Activated CD4-positive, CD25-positive, alpha-beta regulatory T cell treated with anti-CD3 and anti-CD28 coated beads, Interleukin-2, amount 50 U/mL, for 16 hours (primary cell): ENCODE data around the gene PARD6G.
A peak's percentile ranks its signal among the peaks of the same experiment; 100 is the strongest.

ENCODE experiments used
- DNase-seq: peaks from one replicate; pipeline ENCODE4 v3.0.0-alpha.2; 2020; ENCODE audit warnings: low read depth, low spot score

Gene PARD6G

DNA sequence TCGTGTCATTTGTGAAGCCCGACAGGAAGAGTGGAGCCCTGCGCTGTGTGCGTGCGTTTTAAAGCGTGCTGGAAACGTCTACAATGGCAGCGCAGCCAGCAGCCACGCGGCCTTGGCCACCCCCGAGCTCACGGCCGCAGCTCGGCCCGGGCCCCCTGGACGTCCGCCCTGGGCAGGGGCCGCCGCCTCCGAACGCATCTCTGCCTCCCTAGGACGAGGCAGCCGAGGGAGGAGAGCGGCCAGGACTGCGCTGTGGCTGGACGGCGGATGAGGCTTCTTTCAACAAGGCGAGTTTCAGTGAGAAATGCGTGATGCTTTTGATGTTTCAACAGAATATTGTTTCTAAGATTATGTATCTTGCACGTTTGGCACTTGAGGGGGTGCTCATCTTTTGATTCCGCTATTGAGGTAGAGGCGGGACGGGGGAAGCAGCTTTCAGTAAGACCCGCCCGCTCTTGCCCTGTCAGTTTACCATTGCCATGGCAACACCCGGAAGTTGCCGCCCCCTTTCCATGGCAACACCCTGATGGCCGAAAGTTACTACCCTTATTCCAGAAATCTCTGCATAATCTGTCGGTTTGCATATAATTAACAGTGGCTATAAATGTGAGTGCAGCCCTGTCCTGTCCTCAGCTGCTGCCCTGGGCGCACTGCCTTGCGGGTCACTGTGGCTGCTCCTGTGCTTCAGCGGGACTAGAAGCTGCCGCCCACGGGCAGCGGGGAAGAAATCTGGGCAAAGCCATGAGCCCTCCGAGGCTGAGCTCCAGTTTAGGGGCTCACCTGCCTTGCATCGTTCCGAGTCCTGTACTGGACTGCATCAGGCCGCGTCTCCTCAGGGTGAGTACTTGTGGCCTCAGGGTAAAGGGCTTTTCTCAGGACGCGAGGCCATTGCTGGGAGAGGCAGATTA lies 99.6 kb downstream of the PARD6G start:
- DNase-seq: peak; percentile 51

DNA sequence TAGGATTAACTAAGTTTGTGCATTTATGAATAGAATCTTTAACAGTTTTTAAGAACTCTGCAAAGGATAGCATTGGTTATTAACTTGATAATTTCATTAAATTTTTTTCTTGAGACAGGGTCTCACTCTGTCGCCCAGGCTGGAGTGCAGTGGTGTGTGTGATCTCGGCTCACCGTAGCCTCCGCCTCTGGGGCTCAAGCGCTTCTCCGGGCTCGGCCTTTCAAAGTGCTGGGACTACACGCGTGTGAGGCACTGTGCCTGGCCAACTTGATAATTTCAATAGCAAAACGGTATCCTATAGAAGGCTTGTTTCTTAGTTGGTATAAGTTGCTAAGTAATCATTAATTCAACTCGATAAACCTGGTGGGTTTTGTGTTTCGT lies 100.3 kb downstream of the PARD6G start:
- DNase-seq: no peak

DNA sequence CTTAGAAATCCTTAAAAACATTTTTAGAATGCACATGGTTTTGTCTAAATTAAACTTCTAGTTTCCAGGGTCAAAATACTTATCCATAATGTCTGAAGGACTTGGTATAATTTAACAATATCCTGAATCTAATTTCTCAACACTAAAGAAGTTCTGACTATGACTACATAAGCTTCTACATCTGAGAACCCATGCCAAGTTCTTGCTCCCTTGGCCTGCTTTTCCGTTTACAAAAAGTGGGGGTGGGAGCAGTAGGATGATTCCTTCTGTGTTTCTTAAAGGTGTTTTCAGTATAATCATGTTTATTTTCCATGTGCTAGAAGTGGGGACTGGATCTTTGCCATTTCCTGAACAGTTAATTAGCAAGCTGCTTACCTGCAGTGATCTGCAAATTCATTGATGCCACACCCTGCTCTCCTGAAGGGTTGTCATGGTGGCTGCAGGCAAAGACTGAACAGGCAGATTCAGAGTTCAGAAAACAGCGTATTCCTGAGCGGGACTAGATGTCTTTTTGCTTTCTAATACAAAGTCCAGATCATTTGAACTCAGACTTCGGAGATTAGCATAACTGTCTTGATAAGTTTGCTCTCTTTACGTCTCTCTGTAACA lies 102.0 kb downstream of the PARD6G start:
- no peak for DNase-seq

DNA sequence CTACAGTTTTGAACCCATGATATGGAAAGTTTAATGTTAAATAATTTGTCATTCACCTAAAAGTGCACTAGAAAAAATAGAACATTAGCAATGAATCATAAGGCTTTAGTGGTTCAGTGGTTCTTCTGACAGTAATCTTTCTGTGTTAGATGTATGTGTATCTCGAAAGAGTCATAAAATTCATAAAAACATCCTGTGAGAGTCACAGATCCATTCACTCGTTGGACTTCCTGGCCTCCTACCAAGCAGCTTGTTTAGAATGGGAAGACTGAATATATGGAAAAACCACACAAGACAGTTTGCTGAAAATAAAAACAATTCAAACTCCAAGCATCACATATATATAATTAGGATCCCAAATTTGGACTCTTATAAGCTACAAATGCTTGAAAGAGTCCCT lies 103.4 kb downstream of the PARD6G start:
- no peak for DNase-seq

DNA sequence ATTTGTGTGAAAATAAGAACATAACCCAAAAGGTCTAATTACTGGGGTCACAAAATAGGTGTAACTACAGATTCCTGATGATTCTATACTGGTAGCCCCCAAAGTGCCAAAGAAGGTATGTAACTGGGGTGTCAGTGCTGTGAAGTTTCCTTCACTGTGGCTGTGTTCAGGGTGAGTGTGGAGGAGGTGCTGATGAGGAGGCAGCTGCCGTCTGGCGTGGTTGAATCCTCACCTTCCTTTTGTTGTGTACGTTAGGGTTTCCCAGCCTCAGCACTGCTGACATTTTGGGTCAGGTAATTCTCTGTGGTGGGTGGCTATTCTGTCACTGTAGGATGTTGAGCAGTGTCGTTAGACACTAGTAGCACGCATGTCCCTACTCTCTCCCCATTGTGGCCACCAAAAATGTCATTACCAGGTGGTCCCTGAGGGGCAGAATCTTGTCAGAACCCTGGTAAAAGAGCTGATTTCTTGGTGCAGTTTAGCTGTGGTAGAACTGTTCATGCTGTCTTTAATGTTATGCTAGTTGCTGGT lies 106.8 kb downstream of the PARD6G start:
- no peak for DNase-seq

DNA sequence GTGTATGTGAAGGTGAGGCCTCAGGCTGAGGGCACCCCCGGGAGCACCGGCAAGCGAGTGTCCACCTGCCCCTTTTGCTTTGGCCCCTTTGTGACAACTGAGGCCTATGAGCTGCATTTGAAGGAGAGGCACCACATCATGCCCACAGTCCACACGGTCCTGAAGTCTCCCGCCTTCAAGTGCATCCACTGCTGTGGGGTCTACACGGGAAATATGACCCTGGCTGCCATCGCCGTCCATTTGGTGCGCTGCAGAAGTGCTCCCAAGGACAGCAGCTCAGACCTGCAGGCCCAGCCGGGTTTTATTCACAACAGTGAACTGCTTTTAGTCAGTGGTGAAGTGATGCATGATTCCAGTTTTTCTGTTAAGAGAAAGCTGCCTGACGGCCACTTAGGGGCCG lies 109.3 kb downstream of the PARD6G start:
- no peak for DNase-seq

DNA sequence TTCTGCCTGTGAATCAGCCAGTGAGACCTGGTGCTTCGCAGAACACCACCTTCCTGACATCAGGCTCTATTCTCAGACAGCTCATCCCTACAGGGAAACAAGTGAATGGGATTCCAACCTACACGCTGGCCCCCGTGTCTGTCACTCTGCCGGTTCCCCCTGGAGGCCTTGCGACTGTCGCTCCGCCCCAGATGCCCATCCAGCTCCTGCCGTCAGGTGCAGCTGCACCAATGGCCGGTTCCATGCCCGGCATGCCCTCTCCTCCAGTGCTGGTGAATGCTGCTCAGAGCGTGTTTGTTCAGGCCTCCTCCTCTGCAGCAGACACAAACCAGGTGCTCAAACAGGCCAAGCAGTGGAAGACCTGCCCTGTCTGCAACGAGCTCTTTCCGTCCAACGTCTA lies 110.2 kb downstream of the PARD6G start:
- DNase-seq: no peak

DNA sequence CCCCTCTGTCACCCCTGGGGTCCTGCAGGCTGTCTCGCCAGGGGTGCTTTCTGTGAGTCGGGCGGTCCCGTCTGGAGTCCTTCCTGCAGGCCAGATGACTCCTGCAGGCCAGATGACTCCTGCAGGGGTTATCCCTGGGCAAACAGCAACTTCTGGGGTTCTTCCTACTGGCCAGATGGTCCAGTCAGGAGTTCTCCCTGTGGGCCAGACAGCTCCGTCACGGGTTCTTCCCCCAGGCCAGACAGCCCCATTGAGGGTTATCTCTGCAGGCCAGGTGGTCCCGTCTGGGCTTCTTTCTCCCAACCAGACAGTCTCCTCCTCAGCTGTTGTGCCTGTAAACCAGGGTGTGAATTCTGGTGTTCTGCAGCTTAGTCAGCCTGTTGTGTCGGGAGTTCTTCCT lies 110.6 kb downstream of the PARD6G start:
- DNase-seq: no peak

DNA sequence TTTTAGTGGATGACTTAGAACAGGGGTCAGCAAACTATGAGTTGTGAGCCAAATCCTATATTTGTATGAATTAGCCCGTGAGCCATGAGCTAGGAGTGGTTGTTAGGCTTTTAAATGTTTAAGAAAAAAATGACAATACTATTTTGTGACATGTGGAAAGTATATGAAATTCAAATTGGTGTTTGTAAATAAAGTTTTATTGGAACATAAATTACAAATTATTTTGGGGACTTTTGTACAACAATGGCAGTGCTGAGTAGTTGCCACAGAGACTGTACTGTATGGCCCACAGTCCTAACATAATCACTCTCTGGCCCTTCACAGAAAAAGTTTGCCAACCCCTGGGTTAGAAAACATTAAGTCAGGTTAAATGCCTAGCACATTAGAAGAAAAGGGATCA lies 112.2 kb downstream of the PARD6G start:
- DNase-seq: no peak

DNA sequence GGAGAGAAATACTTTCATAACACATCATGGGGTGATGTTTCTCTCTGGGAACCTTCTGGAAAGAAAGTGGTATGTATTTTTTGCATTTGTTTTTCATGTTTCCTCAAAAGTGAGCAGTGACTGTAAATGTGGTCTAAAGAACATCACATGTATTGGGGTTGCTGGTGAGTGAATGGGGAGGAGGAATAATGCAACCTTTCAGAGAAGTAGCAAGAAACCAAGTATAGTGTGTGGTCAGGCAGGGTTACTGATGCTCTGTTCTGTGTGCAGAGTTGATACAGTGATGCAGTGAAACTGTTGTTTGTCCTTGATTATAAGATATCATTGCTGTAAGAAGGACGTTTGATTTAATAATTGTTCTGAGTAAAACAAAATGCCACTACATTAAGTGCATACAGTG lies 114.2 kb downstream of the PARD6G start:
- no peak for DNase-seq

DNA sequence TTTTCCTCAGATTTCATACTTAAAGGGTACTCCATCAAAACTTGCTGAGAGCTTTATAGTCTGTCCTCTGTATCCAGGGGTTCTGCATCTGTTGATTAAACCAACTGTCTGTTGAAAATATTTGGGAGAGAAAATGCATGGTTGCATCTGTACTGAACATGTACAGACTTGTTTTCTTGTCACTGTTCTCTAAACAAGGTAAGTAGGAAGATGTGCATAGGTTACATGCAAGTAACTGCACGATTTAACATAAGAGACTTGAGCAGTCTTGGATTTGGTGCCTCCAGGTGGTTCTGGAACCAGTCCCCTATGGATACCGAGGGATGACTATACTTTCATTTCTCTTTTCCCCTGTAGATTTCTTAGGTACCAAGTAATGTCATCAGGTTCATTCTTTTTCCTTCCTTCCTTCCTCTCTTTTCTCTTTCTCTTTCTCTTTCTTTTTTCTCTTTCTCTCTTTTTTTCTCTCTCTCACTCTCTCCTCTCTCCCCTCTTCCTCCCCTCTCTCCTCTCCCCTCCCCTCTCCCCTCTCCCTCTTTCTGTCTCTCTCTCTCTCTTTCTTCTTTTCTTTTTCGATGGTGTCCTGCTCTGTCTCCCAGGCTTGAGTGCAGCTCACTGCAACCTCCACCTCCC lies 115.0 kb downstream of the PARD6G start:
- DNase-seq: no peak

DNA sequence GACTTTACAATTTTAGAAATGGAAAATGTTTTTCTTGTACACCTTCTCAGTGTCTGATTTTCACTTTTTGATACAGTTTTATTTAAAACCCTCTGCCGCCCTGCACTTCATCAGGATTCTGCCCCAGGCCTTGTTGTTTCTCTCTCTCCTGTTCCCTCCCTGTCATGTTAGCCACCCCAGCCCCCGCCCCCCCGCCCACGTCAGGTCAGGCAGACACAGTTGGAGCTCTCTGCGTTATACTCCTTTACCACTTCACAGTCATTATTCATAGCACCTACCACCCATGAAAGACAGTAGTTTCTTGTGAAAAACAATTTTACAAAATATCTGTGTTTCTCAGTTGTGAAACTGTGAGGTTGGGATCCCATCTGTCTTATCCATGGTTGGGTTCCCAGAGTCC lies 116.8 kb downstream of the PARD6G start:
- DNase-seq: no peak

DNA sequence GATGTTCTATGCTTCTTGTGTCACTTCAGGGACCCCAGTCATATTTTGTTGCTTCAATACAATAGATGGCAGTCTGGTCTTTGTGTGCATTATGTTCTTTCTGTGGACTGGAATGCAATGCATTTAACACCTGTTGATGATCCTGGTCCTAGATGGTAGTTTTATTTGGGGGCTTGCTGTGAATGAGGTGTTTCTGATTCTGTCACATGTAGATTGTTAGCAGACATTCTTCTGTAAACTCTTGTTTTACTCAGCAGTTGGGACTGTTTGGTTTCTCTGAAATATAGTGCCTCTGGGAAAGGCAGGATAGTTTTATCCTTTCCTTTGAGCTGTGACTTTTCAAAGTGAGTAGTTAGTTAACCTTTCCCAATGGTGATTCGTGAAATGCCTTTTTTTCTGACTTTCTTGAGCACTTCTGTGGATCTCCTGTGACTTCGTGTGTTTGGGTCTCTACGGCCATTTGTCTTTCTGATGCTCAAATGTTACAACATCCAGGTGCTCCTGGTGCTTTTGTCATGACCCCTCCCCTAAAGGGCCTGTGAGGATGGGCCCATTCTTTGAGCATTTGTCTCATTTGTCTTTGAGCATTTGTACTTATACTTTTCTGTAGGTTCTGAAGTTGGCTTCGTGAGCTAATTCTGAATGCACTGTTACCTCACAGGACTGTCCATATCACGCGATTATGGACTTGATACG lies 117.5 kb downstream of the PARD6G start:
- DNase-seq: no peak

DNA sequence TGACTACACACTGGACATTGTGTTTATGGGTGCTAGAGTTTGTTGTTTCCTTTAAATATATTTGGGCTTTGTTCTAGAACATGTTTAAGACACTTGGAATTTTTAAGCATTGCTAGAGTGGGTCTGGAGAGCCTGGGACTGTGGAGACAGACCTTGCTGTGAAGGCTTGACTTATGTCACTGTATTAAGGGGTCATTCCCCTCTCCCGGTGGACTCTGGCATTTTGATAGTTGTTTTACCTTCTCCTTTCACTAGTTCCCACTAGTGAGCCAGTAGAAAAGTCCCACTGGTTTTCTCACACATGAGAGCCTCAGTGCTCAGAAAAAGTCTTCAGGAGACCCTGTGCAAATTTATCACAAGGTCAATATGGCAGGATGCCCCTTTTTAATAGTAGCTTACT lies 119.7 kb downstream of the PARD6G start:
- no peak for DNase-seq

DNA sequence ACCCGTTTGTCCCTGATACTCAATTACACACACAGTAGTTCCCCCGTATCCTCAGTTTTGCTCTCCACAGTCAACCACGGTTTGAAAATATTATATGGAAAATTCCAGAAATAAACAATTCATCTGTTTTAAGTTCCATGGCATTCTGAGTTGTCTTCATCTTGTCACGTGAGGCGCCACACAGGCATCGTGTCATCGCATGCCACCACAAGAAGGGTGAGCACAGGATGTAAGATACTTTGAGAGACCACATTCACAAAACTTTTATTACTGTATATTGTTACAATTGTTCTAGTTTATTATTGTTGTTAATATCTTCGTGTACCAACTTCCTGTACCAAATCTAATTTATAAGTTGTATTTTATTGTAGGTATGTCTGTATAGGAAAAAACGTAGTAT lies 120.5 kb downstream of the PARD6G start:
- DNase-seq: no peak

DNA sequence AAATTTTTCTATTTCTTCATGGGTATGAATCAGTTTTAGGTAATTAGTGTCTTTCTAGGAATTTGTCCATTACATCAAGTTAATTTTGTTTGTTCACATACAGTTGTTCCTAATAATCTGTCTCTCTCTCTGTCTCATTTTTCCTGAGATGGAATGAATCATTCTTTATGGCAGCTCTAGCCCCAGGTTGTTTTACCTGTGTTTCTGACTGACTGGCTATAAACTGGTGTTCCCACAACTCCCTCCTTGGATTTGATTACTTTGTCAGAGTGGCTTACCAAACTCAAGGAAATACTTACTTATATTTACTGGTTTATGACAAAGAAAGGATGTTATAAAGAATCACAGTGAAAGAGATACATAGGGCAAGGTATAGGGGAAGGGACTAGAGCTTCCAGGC lies 123.2 kb downstream of the PARD6G start:
- no peak for DNase-seq

DNA sequence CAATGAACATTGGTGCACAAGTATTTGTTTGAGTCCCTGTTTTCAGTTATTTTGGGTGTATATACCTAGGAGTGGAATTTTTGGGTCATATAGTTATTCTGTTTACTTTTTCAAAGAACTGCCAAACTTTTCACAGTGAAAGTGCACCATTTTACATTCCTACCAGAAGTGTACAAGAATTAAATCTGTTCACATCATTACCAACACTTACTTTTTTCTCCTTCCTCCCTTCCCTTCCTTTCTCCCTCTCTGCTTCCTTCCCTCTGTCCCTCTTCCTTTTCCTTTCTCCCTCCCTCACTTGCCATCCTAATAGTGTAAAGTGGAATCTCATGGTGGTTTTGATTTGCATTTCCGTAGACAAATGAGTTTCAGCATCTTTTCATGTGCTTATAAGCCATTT lies 126.4 kb downstream of the PARD6G start:
- no peak for DNase-seq

DNA sequence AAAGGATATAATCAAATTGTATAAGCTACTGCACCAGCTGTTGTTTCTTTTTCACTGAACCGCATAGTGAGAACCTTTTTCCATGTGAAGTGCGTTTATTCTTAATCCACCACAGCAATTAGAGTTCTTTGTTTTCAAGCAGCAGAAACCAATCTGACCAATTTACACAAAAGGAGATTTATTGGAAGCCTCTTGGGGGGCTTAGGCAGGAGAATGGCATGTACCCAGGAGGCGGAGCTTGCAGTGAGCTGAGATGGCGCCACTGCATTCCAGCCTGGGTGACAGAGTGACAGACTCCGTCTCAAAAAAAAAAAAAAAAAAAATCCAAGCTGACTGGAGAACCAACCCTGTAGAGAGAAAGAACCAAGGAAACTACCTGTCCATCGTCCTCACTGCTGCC lies 128.2 kb downstream of the PARD6G start:
- DNase-seq: no peak

DNA sequence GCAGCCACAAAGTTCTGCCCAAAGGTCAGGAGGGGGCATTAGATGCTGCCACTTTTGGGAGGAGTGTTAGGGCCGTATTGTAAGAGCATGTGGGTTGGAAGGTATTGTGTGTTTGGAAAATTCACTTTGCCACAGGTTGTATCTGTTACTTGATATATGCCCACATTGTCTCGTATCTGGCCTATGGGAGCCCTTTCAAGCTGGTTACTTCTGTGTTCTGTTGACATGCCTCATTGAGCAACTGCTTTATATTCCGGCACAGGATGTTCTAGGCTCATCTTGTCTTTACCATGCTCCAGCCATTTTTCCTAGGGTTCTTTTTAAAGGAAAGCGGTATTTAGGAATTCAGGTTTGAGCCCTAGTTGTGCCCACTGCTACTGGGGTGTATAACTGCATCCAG lies 132.3 kb downstream of the PARD6G start:
- no peak for DNase-seq

DNA sequence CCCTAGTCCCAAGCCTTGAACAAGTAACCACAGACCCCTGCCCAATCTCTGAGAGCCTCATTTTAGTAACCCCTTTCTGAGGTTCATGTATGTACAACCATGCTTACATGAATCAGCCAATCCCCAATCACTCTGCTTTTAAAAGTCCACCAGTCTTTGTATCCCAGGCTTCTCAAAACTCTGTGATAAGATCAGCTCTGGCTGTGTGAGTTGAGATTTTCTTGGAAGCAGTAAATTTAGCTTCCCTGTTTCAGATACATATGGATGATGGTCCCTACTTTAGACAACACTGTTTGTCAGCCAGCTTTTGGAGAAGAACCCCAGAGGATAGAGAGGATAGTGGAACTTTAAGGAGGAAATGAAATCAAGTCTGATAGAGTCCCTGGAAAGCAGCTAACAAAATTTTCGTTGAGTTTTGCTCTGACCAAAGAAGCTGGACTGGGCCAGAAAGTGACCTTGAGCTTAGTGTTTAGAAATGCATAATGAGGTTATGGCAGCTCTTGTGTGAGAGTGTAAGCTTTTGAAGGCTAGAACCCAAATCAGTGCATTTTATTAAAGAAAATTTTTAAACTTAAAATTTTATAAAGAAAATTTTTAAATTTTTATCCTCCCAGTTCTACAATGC lies 134.6 kb downstream of the PARD6G start:
- no peak for DNase-seq

DNA sequence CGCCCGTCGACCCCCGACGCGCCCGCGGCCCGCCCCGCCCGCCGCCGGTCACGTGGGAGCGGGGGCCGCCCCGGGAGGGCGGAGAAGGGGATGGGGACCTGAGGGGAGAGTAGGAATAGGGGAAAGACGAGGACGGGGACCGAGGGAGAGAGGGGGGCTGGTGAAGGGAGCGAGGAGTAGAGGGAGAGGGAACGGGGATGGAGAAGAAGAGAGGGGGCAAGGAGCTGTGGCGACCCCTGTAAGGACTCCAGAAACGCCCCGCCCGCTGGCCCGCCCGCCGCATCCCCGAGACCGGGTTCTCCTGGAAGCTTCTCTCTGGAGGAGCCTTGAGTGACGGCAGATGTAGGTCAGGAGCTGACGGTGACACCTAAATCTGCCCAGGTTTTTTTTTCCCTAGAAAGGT lies 137.6 kb downstream of the PARD6G start:
- DNase-seq: no peak
